Neural progenitor cell (in vitro differentiated cells): Measurements from ENCODE around the gene ADGRD1. TPM values are rescaled to one million over a fixed set of nuclear protein-coding genes. Genes with fewer than 3 reads are reported as not detected.

ENCODE experiments used
- DNase-seq: peaks from one replicate; pipeline ENCODE4 v3.0.0-alpha.2; 2016; ENCODE audit warnings: low spot score
- H2AFZ ChIP-seq: fragments of 200-600 bp; sonication (generic); replicated peaks from 2 replicates; pipeline ENCODE4 v1.6.1; 2016; ENCODE audit warnings: antibody characterized with exemption
- H3F3A ChIP-seq: fragments of 200-600 bp; sonication (generic); 2 replicates; pipeline ENCODE4 v1.6.1; 2016; ENCODE audit warnings: antibody characterized with exemption, low read depth
- H3K27ac ChIP-seq: fragments of 200-600 bp; sonication (generic); 2 replicates; pipeline ENCODE4 v1.5.1; 2016; ENCODE audit warnings: mild to moderate bottlenecking
- H3K27me3 ChIP-seq: fragments of 200-600 bp; sonication (generic); 2 replicates; pipeline ENCODE4 v1.6.1; 2016; ENCODE audit warnings: mild to moderate bottlenecking, moderate library complexity
- H3K36me3 ChIP-seq: fragments of 200-600 bp; sonication (generic); 2 replicates; pipeline ENCODE4 v1.5.1; 2016
- H3K4me1 ChIP-seq: fragments of 200-600 bp; sonication (generic); 2 replicates; pipeline ENCODE4 v1.6.1; 2016; ENCODE audit warnings: mixed run types
- H3K4me2 ChIP-seq: fragments of 200-600 bp; sonication (generic); 2 replicates; pipeline ENCODE4 v1.6.1; 2016
- H3K4me3 ChIP-seq: fragments of 200-600 bp; sonication (generic); 2 replicates; pipeline ENCODE4 v1.5.1; 2016
- H3K79me2 ChIP-seq: fragments of 200-600 bp; sonication (generic); 2 replicates; pipeline ENCODE4 v1.6.1; 2016; ENCODE audit warnings: low read depth
- H3K9ac ChIP-seq: fragments of 200-600 bp; sonication (generic); 2 replicates; pipeline ENCODE4 v1.6.1; 2016
- H3K9me3 ChIP-seq: fragments of 200-600 bp; sonication (generic); 2 replicates; pipeline ENCODE4 v1.5.1; 2016; ENCODE audit warnings: low read depth
- H4K20me1 ChIP-seq: fragments of 200-600 bp; sonication (generic); 2 replicates; pipeline ENCODE4 v1.6.1; 2016; ENCODE audit warnings: low read depth
- H3K27ac Mint-ChIP-seq: 3 replicates; pipeline ENCODE4 v1.8.0; 2021; ENCODE audit warnings: mixed read lengths
- H3K27me3 Mint-ChIP-seq: 2 replicates; pipeline ENCODE4 v1.8.0; 2022; ENCODE audit warnings: low read depth, mild to moderate bottlenecking, inconsistent platforms, moderate library complexity, mixed read lengths; ENCODE audit not compliant: insufficient read depth
- H3K36me3 Mint-ChIP-seq: 3 replicates; pipeline ENCODE4 v1.8.0; 2021; ENCODE audit warnings: mixed read lengths
- H3K4me1 Mint-ChIP-seq: 3 replicates; pipeline ENCODE4 v1.8.0; 2021; ENCODE audit warnings: mixed read lengths
- H3K4me3 Mint-ChIP-seq: 3 replicates; pipeline ENCODE4 v1.8.0; 2021; ENCODE audit warnings: mild to moderate bottlenecking, moderate library complexity, mixed read lengths
- H3K9me3 Mint-ChIP-seq: 3 replicates; pipeline ENCODE4 v1.8.0; 2020; ENCODE audit warnings: mixed read lengths
- CTCF ChIP-seq: fragments of 200-600 bp; sonication (generic); IDR thresholded peaks from 2 replicates; pipeline ENCODE4 v1.5.1; 2017; ENCODE audit warnings: antibody characterized with exemption, mild to moderate bottlenecking
- EZH2 ChIP-seq: fragments of 200-600 bp; sonication (generic); IDR thresholded peaks from 2 replicates; pipeline ENCODE4 v1.6.1; 2017; ENCODE audit warnings: antibody characterized with exemption, mild to moderate bottlenecking, moderate library complexity
- EZH2phosphoT487 ChIP-seq: fragments of 200-600 bp; sonication (generic); IDR thresholded peaks from 2 replicates; pipeline ENCODE4 v1.6.1; 2017; ENCODE audit warnings: antibody characterized with exemption
- total RNA-seq: library from RNA; depleted of rRNA; stranded (reverse); fragments of >200 nt; gene quantifications from 2 replicates; pipeline ENCODE4 v1.2.3, GENCODE V29; 2015; ENCODE audit warnings: low replicate concordance

The ADGRD1 gene
- total RNA-seq, 1 donor from 2014 or later = not detected

GRCh38 chr12:131065279-131065678, 111.6 kb downstream of the ADGRD1 start:
- no peaks in the 10 kb centered on the region for H3K27me3 ChIP-seq
- no peak overlapping the region for H3K4me3 ChIP-seq
- H3K27ac ChIP-seq = no peak overlapping the region
- no peak overlapping the region for H3K9ac ChIP-seq
- H3F3A ChIP-seq = no peaks in the 10 kb centered on the region
- no peak overlapping the region for H2AFZ ChIP-seq
- no peaks in the 10 kb centered on the region for H3K79me2 ChIP-seq
- no peaks in the 10 kb centered on the region for H3K9me3 ChIP-seq
- no peaks in the 10 kb centered on the region for H3K4me1 ChIP-seq
- H3K4me2 ChIP-seq = no peak overlapping the region
- H4K20me1 ChIP-seq = no peaks in the 10 kb centered on the region
- Mint-ChIP-seq H3K36me3 (no peaks in the 10 kb centered on the region), H3K9me3 (no peaks in the 10 kb centered on the region), H3K4me3 (no peak overlapping the region), H3K4me1 (peaks cover 3% of the 10 kb centered on the region), H3K27me3 (peaks cover 14% of the 10 kb centered on the region), H3K27ac (no peak overlapping the region)
- no peaks in the 10 kb centered on the region for H3K36me3 ChIP-seq
- no peak for DNase-seq
- TF ChIP-seq CTCF (no peak), EZH2phosphoT487 (no peak), EZH2 (no peak)

DNA sequence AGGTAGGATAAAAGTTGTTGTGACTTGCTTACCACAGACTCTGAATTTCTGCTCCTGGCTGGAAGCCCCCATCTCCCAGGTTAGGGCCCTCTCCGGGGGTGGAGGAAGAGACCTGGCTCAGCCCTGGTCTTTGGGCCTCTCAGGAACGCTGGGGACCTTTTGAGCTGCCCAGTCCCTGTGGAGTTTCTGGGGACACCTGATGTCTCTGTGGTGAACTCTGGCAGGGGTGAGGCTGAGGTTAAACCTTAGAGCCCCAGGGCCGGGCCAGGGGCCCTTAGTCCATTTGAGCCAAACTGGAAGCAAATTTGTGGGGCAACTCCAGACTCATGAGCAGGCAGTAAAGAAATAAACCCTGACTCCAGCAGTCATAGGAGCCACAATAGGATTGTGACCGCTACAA, 112.1 kb downstream of the ADGRD1 start:
- H3K27me3 Mint-ChIP-seq = peaks cover 14% of the 10 kb centered on the region
- no peak overlapping the region for H3K27ac ChIP-seq
- H3K9ac ChIP-seq = no peak overlapping the region
- no peaks in the 10 kb centered on the region for H4K20me1 ChIP-seq
- H3K4me3 Mint-ChIP-seq = no peak overlapping the region
- no peaks in the 10 kb centered on the region for H3K36me3 ChIP-seq
- no peaks in the 10 kb centered on the region for H3K36me3 Mint-ChIP-seq
- no peaks in the 10 kb centered on the region for H3K9me3 ChIP-seq
- no peak overlapping the region for H3K27ac Mint-ChIP-seq
- TF ChIP-seq EZH2 = no peak
- no peak for TF ChIP-seq CTCF
- TF ChIP-seq EZH2phosphoT487 = no peak
- no peak for DNase-seq
- H3K79me2 ChIP-seq = no peaks in the 10 kb centered on the region
- no peaks in the 10 kb centered on the region for H3K27me3 ChIP-seq
- no peaks in the 10 kb centered on the region for H3F3A ChIP-seq
- no peak overlapping the region for H2AFZ ChIP-seq
- no peaks in the 10 kb centered on the region for H3K4me1 ChIP-seq
- no peak overlapping the region for H3K4me2 ChIP-seq
- H3K4me1 Mint-ChIP-seq = peaks cover 3% of the 10 kb centered on the region
- no peaks in the 10 kb centered on the region for H3K9me3 Mint-ChIP-seq
- no peak overlapping the region for H3K4me3 ChIP-seq

- Mint-ChIP-seq H3K9me3 (no peaks in the 10 kb centered on the region), H3K27ac (no peak overlapping the region), H3K36me3 (no peaks in the 10 kb centered on the region), H3K27me3 (peaks cover 14% of the 10 kb centered on the region), H3K4me3 (no peak overlapping the region), H3K4me1 (peaks cover 3% of the 10 kb centered on the region)
- H3K27ac ChIP-seq = no peak overlapping the region
- H3K4me3 ChIP-seq = no peak overlapping the region
- no peak overlapping the region for H2AFZ ChIP-seq
- TF ChIP-seq EZH2phosphoT487 (no peak), EZH2 (no peak), CTCF (no peak)
- no peaks in the 10 kb centered on the region for H3K9me3 ChIP-seq
- no peak overlapping the region for H3K4me2 ChIP-seq
- H3K27me3 ChIP-seq = no peaks in the 10 kb centered on the region
- H3K4me1 ChIP-seq = no peaks in the 10 kb centered on the region
- no peaks in the 10 kb centered on the region for H4K20me1 ChIP-seq
- no peaks in the 10 kb centered on the region for H3K79me2 ChIP-seq
- DNase-seq = no peak
- H3K9ac ChIP-seq = no peak overlapping the region
- no peaks in the 10 kb centered on the region for H3F3A ChIP-seq
- H3K36me3 ChIP-seq = no peaks in the 10 kb centered on the region
Measured at GRCh38 chr12:131066207-131066885, 112.6 kb downstream of the ADGRD1 start.
